ENCODE data around the gene FHOD3.
"Not testable (repeated sequence)": the region's sequence is repeated elsewhere in the genome, so short reads cannot be mapped to it uniquely, and the experiment has no call there.

The FHOD3 gene

DNA sequence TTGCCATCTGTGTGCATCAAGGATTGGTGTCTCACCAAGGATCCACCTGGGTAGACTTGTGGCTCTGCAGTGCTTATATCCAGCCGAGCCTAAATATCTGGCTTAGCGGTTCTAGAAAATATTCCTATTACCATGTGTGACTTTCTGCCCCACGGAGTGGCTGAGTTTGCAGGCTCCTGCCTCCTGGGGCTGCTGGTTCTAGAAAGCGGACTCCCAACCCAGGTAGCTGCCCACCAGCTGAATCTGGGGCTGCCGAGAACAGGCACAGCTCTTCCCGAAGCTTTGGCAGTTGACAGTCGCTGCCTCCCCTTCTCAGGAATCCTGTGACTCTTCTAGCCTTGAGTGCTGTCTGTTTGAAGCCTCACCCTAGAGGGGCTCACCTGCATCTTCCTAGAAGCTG is 426.7 kb downstream of the FHOD3 start:
- DNase-seq, result no peak

DNA sequence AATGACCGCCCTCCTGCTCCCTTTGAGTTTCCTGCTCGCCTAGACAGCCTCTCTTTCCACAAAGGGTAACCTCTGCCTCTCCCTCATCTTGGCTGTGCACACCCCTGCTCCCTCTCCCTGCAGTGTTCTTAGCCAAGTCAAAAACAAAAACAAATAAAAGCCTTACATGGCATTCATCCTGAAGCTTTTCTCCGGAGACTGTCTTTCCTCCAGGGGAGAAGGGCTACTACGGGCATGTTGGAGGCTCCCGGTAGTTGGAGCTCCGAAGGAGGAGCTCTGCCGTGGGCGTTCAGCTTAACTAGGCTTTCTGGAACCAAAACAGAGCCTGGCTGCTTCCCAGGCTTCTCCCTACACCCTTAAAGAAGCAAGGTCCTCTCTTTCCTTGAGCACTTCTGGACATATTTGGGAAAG is 427.1 kb downstream of the FHOD3 start:
- no peak for DNase-seq

DNA sequence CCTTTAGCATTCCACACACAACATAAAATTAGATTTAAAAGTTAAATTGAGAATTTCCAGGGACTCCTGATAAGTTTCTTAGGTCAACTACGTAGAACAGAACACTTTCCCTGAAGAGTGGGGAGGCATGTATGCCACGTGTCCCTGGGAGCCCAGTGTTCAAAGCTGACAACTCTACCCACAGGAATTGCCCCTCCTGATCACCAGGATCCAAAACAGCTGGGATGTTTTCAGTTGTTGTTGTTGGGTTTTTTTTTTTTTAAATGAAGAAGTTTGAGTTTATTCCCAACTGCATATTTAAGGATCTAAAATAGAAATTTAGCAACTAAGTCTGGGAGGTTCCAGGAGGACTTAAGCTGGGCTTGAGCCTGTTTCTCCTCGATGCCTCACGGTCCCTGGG is 430.8 kb downstream of the FHOD3 start:
- DNase-seq, result no peak

DNA sequence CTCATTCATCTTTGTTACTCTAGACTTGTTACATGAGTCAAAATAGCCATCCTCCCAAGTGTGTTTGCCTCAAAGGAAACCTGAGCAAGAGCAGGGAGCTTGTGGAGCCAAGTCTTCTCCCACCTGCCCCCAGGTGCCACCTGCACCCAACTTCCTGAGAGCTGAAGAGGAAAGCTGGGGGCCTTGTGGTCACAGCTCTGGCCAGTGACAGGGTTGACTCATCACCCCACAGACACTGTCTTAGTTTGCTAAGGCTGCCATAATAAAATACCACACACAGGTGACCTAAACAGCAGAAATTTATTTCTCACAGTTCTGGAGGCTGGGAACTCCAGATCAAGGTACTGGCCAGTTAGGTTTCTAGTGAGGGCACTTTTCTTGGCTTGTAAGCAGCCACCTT is 431.7 kb downstream of the FHOD3 start:
- DNase-seq, result no peak

DNA sequence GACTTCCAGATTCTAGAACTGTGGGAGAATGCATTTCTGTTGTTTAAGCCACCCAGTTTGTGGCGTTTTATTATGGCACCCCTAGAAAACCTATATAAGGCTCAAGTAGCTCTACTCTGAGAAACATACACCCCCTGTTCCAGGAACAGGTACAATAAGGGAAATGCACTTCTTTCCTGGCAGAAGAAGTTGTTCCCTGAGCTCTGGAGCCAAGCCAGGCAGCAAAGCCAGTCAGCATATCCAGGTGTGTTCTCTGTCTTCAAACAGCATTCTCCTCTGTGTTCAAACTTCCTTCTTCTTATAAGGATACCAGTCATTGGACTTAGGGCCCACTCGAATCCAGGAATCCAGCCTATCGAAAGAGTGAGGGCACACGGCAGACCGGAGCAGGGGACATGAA is 434.8 kb downstream of the FHOD3 start:
- DNase-seq, result no peak

DNA sequence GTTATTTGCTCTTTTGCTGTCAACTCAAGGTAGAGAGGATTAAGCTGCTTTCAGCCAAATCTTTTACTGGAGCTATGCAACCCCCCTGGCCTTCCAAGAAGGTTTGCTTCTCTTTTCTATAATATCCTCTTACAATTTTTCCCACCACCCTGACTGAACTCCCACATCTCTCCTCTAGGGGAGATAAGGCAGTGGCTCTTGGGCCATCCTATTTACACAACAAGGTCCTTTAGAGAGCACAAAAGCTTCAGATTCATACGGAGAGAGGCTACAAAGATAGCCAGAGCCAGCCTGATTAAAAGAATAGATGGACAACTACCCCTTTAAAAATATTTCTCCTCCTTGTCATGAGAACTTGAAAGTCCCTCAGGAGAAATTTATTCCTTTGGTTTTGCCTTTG is 435.6 kb downstream of the FHOD3 start:
- no peak for DNase-seq

DNA sequence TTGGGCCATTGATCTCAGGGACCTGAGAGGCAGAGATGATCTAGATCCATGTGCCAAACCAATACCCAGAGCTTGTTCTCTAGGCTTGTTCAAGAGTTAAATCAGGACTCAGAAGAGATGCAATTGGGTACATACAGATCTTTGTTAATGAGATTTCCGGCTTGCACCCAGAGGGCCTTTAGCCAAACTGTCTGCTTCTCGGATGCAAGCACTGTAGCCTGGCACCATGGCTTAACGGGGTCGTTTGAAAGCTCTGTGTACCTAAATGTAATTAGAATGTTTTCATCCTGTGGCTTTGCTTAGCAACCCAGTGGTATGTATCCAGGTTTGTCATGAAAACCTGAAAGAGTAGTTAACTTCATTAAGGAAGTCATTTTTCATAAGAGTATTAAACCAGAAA is 437.1 kb downstream of the FHOD3 start:
- no peak for DNase-seq

DNA sequence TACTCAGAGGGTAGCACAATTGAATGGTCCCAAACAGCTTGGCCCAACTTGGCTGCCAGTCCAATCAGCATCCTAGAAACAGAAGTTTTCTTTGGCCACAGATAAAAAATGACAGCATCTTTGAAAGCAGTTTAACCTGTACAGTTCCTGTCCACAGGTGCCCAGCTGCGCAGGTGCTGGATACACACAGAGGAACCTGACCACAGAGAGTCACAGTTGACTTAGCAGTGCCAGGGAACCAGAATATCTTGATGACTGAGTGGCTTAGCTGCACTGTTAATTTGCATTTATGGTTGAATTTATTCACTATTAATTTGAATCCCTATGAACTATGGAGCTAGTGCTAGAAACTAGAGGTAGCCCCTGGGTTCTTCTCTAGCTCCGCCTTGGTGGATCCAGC is 437.6 kb downstream of the FHOD3 start:
- no peak for DNase-seq

DNA sequence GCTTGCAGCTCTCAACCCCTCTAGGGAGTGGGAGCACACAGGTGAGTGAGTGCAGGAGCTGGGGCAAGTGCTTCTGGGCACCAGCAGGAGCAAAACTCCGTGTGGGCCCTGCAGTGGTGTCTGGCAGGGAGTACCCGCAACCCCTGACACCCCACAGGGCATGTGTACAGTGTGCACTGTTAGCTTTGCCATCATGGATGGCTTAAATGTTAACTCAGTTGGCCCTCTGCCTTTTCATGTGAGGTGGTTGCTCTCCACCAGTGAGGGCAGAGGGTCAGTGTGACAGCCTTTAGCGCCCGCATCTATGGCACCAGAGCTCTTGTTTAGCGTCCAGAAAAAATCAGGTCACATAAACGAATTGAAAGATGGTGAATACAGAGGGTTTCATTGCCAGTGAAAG is 438.6 kb downstream of the FHOD3 start:
- no peak for DNase-seq

DNA sequence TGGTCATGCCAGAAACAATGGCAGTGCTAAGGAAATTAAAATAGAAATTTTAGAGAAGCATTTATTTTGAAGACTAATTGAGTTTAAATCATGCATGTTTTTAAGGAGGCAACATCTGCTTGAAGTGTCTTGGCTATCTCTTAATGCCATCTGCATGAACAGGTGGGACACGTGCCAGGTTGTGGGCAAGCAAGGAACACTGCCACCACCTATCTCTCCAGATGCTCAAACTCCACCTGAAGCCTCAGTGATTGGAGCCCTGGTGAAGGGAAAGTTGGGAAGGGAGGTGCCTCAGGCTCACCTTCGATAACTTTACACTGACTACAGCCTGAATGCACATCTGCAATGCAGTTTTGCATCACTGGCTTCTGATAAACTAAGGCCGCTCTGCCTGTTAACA is 439.8 kb downstream of the FHOD3 start:
- no peak for DNase-seq

DNA sequence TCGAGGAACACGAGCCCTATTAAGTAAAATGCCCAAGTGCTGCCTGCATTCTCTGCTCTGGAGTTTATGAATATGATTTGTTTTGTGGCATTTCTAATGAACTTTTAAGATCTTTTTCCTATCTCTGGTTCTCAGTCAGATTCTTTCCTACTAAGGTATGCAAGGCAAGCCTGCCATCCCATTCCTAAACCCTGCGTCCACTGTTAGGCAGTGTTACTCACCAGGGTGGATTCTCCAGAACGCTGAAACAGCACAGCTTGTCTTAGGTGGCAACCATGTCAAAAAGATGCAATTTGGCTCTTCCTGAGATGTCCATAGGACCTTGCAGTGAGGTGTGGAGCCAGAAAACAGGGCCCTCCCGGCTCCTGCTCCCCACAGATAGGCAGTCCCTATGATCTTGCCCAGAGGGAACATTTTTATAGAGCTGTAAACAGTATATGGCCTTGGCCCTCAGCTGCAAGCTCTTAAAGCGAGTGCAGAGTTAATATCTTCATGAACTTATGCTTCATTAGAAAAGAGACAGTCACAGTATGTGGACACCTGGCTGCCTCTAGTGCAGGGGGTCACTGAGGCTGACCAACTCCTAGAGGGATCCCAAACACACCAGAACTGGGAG is 446.9 kb downstream of the FHOD3 start:
- DNase-seq, result peak; percentile 54

DNA sequence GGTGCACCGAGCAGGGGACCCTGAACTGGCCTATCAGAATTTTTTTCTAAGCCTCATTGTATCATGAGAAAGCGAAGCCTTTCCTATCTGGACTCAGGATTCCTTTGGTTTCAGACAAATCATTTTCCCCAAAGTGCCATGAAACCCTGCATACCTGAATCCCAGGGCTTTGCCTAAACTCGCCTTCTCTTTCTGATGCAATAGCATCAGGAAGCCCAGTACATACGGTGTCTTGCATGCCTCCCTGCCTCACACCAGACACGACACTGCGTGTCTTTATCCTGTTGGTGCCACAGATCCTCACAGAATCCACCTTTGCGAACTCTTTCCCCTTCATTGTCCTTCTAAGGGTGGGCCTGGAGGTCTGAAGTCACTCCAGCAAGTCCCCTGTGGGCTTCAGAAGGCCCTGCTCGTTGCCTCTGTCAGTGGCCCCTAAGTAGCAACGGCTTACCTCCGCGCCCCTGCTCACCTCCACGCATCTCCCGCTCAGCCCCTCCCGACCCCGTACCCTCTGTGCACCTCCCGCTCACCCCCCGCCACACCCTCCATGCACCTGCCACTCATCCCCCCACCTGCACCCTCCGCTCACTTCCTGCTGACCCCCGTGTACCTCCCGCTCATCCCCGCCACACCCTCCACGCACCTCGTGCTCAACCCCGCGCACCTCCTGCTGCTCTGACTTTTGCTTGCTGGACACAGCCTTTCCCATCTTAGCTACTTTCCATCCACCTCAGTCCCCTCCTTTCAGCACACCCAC is 447.9 kb downstream of the FHOD3 start:
- DNase-seq, result no peak

DNA sequence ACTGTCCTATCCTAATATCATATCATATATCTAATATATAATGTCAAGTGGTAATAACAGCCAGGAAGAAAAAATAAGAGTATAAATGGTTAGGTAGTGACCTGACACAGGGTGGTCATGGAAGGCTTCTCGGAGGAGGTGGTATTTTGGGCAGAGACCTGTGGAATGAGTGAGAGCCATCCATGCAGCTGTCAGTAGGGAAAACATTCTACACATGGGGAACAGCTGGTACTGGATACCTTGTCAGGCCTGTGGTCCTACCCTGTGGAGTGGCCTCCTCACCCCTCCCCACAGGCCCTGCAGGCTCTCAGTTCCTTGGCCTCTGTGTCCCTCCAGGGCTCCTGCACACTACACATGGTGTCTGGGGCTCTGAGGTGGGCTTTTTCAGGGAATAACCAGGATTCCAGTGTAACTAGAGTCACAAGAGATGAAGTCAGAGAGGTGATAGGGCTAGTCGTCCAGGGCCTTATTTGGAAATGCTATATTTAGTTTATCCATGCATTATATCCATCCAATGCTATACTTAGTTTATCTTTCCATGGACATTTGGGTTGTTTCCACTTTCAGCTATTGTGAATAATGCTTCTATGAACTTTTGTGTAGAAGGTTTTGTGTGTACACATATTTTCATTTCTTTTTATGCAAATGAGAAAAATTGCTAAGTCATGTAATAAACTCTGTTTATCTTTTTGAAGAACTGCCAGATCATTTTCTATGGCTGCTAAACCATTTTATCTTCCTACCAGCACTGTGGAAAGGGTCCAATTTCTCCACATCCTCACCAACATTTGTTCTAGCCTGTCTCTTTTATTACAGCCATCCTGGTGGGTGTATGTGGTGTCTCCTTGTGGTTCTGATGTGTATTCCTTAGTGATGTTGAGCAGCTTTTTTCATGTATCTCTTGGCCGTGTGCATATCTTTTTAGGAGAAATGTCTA is 455.7 kb downstream of the FHOD3 start:
- DNase-seq, result no peak

DNA sequence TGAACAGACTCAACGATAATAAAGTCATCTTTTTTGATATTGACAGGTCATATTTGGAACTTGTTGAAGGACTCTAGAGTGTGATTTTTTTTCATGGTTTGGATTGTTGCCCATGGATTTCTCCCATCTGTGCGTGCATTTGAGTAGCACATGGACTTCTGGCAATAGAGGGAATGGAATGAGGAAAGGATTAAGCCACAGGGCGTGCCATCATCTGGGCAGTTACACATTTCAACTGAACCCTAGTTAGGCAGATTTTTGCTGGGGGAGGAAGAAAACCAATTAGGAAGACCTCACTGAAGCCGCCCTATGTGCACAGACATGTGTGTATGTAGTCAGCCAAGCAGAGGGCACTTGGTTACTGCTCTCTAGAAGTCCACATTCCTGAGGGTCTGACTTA is 458.7 kb downstream of the FHOD3 start:
- DNase-seq, result peak; percentile 57

DNA sequence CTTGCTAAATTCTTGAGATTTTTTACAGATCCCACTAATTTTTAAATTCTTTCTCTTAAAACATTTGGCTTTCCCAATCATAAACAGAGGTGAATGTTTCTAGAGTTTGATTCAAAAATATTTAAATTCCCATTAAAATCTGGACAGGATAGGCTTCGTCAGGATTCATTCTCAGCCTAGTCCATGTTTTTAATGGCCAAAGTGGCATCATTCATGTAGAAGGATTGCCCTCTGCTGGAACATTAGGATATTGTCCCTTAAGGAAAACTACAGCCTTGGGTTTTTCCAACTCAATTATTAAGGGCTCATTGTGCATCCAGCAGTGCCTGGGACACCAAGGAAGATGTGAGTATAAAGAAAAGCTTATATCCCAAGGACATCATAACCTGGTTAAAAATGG is 459.6 kb downstream of the FHOD3 start:
- peak; percentile 67 for DNase-seq

DNA sequence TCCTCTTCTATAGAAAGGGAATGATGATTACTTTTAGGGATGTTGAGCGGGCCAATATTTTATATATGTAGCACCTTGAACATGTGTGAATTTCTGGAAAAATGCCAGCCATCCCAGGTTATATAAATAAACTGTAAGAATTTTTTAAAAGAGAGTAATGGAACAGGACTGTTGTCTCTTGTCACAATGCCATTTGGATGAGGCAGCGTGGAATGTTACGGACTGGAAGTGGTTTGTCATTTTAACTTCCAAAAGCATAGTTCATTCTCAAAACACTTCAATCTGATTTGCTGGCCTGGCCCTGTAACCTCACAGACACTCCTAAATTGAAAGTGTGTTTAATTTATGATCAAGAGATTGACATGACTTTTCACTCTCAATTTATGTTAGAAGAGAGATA is 460.5 kb downstream of the FHOD3 start:
- peak; percentile 46 for DNase-seq

DNA sequence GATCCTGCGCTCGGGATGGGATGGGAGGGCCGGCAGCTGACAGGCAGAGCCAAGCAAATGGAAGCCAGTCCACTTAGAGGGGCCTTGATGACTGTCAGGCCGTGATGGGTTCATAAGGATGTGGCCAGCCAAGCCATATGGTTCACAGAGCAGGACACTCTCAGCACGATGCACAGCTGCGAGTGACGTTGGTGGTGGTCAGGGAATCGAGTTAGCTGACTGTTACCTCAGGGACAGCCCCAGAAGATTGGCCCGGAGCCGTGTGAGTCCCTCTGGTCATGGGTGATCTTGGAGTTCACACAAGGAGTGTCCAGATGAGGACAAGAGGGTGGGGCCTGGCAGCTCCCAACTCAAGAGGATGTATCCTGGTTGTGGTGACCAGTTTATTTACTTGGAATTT is 461.1 kb downstream of the FHOD3 start:
- no peak for DNase-seq

DNA sequence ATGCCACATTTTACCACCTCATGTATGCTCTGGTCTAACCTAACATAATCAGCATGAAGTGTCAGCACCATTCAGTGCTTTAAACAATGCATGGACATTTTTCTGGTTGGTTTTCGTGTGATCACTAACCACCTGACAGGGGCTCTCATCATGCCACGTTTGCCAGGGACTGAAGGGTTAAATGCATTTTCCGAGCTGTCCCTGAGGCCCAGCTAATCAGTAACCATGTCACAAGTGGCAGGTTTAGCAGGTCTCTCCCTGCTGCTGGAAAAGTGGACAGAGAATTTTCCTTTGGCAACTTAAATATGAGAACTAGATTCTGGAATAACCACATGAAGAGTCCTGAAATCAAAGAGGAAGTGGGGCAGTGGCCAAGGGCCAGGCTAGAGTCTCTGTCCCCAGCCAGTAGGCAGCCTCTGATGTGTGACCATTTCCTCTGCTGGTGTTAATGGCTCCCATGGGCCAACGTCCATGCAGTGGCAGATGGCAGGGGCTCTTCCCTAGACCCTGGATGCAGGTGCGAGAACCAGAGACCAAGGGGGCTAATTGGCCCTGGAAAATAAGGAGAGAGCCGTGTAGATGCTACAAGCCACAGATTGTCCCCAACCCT is 461.8 kb downstream of the FHOD3 start:
- DNase-seq, result no peak

DNA sequence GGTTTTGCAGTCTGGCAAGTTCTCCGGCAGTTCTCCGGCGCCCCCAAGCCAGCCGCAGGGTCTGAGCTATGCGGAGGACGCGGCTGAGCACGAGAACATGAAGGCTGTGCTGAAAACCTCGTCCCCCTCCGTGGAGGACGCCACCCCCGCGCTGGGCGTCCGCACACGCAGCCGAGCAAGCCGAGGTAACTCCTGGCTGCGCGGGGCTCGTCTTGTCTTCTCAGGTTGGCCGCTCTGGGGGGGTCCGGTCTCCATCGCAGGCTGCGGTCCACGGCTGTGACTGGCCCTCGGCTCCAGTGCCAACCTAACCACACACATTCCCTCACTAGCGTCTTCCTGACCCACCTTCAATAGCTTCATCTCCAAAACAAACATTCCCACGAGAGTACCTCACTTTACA is 463.1 kb downstream of the FHOD3 start:
- DNase-seq, result no peak

DNA sequence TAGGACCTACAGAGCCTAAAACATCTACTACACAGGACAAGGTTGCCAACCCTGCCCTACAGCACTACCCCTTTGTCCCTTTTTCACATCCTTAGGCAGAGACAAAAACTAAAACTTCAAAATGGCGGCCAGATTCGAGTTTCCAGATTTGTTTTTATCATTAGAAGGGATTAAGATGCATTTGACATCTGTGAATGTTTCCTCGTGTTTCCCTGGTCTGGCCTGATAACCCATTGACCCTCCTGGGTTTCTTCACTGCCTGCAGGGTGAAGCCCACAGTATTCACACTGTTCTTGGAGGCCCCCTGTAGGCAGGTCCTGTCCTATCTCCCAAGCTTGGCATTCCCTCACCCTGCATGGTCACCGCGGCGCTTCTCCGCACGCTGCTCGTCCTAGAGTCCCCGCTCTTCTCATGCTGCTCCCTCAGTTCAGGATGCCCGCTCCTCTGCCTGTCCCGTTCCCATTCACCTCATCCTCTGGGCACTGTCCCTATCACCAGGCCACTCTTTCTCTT is 463.7 kb downstream of the FHOD3 start:
- DNase-seq, result no peak

DNA sequence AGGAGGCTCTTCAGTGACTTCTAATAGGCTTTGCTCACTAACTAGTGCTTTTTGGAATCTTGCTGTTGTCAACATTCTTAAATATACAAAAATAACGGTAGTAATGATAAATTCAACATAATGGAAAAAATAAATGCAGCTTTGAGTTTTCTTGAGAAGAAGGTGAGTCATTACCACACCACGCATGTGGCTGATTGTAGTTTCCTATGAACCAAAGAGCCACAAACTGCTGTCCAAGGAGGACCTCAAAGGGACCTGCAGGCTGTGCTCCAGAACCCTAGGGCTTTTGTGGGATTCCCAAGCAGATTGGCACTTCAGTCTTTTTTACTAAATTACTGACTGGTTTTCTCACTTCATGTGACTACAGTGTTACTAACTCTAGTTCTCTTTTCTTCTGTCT is 464.6 kb downstream of the FHOD3 start:
- no peak for DNase-seq

DNA sequence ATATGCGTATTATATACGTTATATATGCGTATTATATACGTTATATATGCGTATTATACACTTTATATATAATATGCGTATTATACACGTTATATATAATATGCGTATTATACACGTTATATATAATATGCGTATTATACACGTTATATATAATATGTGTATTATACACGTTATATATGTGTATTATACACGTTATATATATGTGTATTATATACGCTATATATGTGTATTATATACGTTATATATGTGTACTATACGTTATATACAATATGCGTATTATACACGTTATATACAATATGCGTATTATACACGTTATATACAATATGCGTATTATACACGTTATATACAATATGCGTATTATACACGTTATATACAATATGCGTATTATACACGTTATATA is 465.5 kb downstream of the FHOD3 start:
- not testable (repeated sequence) for DNase-seq

DNA sequence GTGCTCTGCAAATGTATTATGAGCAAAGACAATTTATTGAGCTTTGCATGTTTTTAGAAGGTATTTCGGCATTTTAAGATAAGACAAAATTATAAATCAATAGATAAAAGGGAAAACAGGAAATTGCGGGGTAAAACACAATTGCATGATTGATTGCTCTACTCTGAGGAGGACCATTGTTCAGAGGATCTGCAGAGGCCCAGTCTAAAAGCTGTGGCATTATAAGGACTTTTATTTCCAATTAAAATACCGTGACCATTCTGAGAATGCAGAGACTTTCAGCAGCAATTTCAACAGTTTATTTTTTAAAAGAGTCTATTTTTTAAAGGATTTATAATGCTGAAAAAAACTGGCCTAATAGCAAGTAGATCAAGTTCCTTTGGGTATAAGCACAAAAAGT is 469.3 kb downstream of the FHOD3 start:
- DNase-seq, result no peak
